PC-3 (cell line): ENCODE results near the gene SYT14. TPM values are rescaled to one million over a fixed set of nuclear protein-coding genes. Genes with fewer than 3 reads are reported as not detected.

Source experiments
- ATAC-seq: fragments of 200-7000 bp; cut with Tn5 transposase; 2 replicates; pipeline ENCODE4 v1.9.1; 2020; ENCODE audit warnings: mild to moderate bottlenecking, moderate library complexity
- BruUV-seq: library from RNA; stranded (reverse); fragments of 400-500 nt; replicated peaks from 2 replicates; lab custom pipeline; 2021; lab: Mats Ljungman, UMichigan
- CTCF ChIA-PET: fragments of 300-600 bp; sonication (Branson Sonifier 250); formaldehyde crosslinking; loops from one replicate; lab custom pipeline; 2022; ENCODE audit warnings: antibody characterized with exemption; lab: Charles Lee
- POLR2A ChIA-PET: fragments of 300-600 bp; sonication (Branson Sonifier 250); formaldehyde crosslinking; loops from one replicate; lab custom pipeline; 2022; ENCODE audit warnings: antibody characterized with exemption; ENCODE audit not compliant: unreplicated experiment; lab: Charles Lee
- DNase-seq: peaks from one replicate; pipeline ENCODE4 v3.0.0-alpha.2; 2015
- H2AFZ ChIP-seq: fragments of 300-600 bp; sonication (generic); 2 replicates; pipeline ENCODE4 v1.6.0; 2016; ENCODE audit warnings: antibody characterized with exemption, low read length
- H3F3A ChIP-seq: fragments of 300-600 bp; sonication (generic); one replicate; pipeline ENCODE4 v1.6.0; 2017; ENCODE audit warnings: antibody characterized with exemption, low read length, control low read depth, mild to moderate bottlenecking; ENCODE audit not compliant: unreplicated experiment
- H3K27ac ChIP-seq: fragments of 300-600 bp; sonication (generic); 2 replicates; pipeline ENCODE4 v1.5.1; 2016; ENCODE audit warnings: mild to moderate bottlenecking, low read length
- H3K27me3 ChIP-seq: fragments of 300-600 bp; sonication (generic); 2 replicates; pipeline ENCODE4 v1.6.1; 2016; ENCODE audit warnings: low read length, mixed read lengths
- H3K36me3 ChIP-seq: fragments of 300-600 bp; sonication (generic); 2 replicates; pipeline ENCODE4 v1.6.1; 2016; ENCODE audit warnings: low read depth, mixed run types, low read length, mixed read lengths
- H3K4me1 ChIP-seq: fragments of 300-600 bp; sonication (generic); 2 replicates; pipeline ENCODE4 v1.5.1; 2016; ENCODE audit warnings: low read length; ENCODE audit not compliant: insufficient read depth
- H3K4me2 ChIP-seq: fragments of 300-600 bp; sonication (generic); 2 replicates; pipeline ENCODE4 v1.6.0; 2016; ENCODE audit warnings: low read length
- H3K4me3 ChIP-seq: fragments of 300-600 bp; sonication (generic); 2 replicates; pipeline ENCODE4 v1.5.1; 2016; ENCODE audit warnings: mild to moderate bottlenecking, low read length, mixed read lengths
- H3K79me2 ChIP-seq: fragments of 300-600 bp; sonication (generic); 2 replicates; pipeline ENCODE4 v1.6.1; 2017; ENCODE audit warnings: low read length, mixed read lengths
- H3K9ac ChIP-seq: fragments of 300-600 bp; sonication (generic); 2 replicates; pipeline ENCODE4 v1.6.0; 2016; ENCODE audit warnings: mild to moderate bottlenecking, low read length
- H3K9me2 ChIP-seq: fragments of 300-600 bp; sonication (generic); replicated peaks from 2 replicates; pipeline ENCODE4 v1.6.1; 2016; ENCODE audit warnings: mixed run types, low read length, mixed read lengths
- H3K9me3 ChIP-seq: fragments of 300-600 bp; sonication (generic); 2 replicates; pipeline ENCODE4 v1.6.1; 2016; ENCODE audit warnings: low read length, mixed read lengths
- H4K20me1 ChIP-seq: fragments of 300-600 bp; sonication (generic); 2 replicates; pipeline ENCODE4 v1.6.1; 2016; ENCODE audit warnings: low read length, mixed read lengths
- CTCF ChIP-seq: fragments of 300-600 bp; sonication (generic); conservative IDR thresholded peaks from 2 replicates; pipeline ENCODE4 v1.5.1; 2017; ENCODE audit warnings: antibody characterized with exemption, low read depth, mild to moderate bottlenecking, low read length
- EZH2 ChIP-seq: fragments of 300-600 bp; sonication (generic); IDR thresholded peaks from one replicate; pipeline ENCODE4 v1.6.1; 2017; ENCODE audit warnings: antibody characterized with exemption, mild to moderate bottlenecking, low read length; ENCODE audit not compliant: unreplicated experiment
- EZH2phosphoT487 ChIP-seq: fragments of 300-600 bp; sonication (generic); IDR thresholded peaks from 2 replicates; pipeline ENCODE4 v1.6.1; 2018; ENCODE audit warnings: mild to moderate bottlenecking, antibody characterized with exemption, low read length, borderline replicate concordance
- intact Hi-C: fragments of 100-400 bp; cut with micrococcal nuclease; formaldehyde crosslinking; loops from 2 replicates; pipeline ENCODE4 v1.9.0; 2023
- total RNA-seq: library from RNA; depleted of rRNA; stranded (reverse); fragments of >200 nt; gene quantifications from 2 replicates; pipeline ENCODE4 v1.2.3, GENCODE V29; 2014

The SYT14 gene
- total RNA-seq, 1 experiment from 2014 or later: 5.2 TPM

DNA sequence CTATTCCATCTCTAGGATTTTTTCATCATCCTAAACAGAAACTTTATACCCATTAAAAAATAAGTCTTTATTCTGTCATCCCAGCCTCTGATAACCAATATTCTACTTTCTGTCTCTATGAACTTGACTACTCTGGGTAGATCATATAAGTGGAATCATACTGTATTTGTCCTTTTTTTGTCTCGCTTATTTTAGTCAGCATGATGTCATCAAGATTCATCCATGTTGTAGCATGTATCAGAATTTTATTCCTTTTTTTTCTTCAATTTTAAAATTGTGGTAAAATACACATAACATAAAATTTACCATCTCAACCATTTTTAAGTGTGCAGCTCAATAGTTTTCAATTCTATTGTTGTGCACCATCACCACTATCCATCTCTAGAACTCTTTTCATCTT, 90.0 kb downstream of the SYT14 start:
- Histone ChIP-seq H3K27me3 (no peaks in the 10 kb centered on the region), H3K9ac (no peak overlapping the region), H4K20me1 (no peaks in the 10 kb centered on the region), H3K79me2 (no peaks in the 10 kb centered on the region), H3K27ac (no peak overlapping the region), H2AFZ (no peak overlapping the region), H3K9me3 (no peaks in the 10 kb centered on the region), H3K9me2 (no peaks in the 10 kb centered on the region), H3F3A (no peaks in the 10 kb centered on the region), H3K36me3 (no peaks in the 10 kb centered on the region), H3K4me1 (no peaks in the 10 kb centered on the region), H3K4me2 (no peak overlapping the region), H3K4me3 (no peak overlapping the region)
- TF ChIP-seq EZH2phosphoT487 (no peak), CTCF (no peak), EZH2 (no peak)
- DNase-seq (no peak), ATAC-seq (no peak)
- intact Hi-C loops: loop anchor here (5.0 to 10.0 kb wide), 2 partner anchors 117 to 284 kb away; no protein-coding TSS in a partner anchor
- ChIA-PET POLR2A (no interaction called here), CTCF (no interaction called here)
- BruUV-seq: no TSS peak

DNA sequence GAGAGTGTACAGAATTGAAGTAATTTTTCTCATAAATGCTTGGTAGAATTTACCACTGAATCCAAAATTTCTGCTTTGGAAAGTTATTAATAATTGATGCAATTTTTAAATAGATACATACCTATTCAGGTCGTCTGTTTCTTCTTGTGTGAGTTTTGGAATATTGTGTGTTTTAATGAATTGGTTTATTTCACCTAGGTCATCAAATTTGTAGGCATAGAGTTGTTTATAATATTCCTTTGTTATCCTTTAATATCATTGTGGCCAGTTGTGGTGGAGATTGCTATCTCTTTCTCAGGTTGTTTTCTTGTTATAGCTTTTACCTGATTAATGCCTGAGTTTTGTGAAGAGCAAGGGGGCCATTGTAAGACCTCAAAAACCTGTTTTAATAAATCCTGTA, 93.5 kb downstream of the SYT14 start:
- no peak for DNase-seq
- intact Hi-C loops: no loop called here
- H3K79me2 ChIP-seq: no peaks in the 10 kb centered on the region
- ChIA-PET POLR2A (no interaction called here), CTCF (no interaction called here)
- no peaks in the 10 kb centered on the region for H3K36me3 ChIP-seq
- no peak overlapping the region for H3K4me3 ChIP-seq
- H3K9me3 ChIP-seq: no peaks in the 10 kb centered on the region
- H3K9ac ChIP-seq: no peak overlapping the region
- TF ChIP-seq EZH2 (no peak), CTCF (no peak), EZH2phosphoT487 (no peak)
- no peaks in the 10 kb centered on the region for H3K27me3 ChIP-seq
- H3F3A ChIP-seq: no peaks in the 10 kb centered on the region
- H4K20me1 ChIP-seq: no peaks in the 10 kb centered on the region
- no TSS peak for BruUV-seq
- H3K27ac ChIP-seq: no peak overlapping the region
- H3K9me2 ChIP-seq: no peaks in the 10 kb centered on the region
- ATAC-seq: no peak
- no peaks in the 10 kb centered on the region for H3K4me1 ChIP-seq
- H2AFZ ChIP-seq: no peak overlapping the region
- no peak overlapping the region for H3K4me2 ChIP-seq

DNA sequence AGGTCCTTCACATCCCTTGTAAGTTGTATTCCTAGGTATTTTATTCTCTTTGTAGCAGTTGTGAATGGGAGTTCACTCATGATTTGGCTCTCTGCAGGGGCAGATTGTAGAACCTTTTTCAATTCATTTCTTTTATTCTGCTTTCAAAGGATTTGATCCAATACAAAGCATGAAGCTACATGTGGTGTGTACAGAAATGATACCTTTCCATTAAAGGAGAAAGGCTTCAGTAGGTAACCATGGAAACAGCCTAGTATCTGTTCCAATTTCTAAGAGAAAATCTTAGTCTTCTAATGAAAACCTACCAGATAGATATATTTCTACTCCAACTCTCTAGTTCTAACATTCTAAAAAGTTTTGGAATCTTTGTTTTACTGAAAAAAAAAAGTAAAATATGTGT, 105.0 kb downstream of the SYT14 start:
- Histone ChIP-seq H3K27me3 (no peaks in the 10 kb centered on the region), H3K4me2 (no peak overlapping the region), H3K9me3 (no peaks in the 10 kb centered on the region), H3K4me1 (no peaks in the 10 kb centered on the region), H3K36me3 (no peaks in the 10 kb centered on the region), H3K4me3 (no peak overlapping the region), H4K20me1 (no peaks in the 10 kb centered on the region), H2AFZ (no peak overlapping the region), H3K9me2 (no peaks in the 10 kb centered on the region), H3F3A (no peaks in the 10 kb centered on the region), H3K9ac (no peak overlapping the region), H3K27ac (no peak overlapping the region), H3K79me2 (no peaks in the 10 kb centered on the region)
- TF ChIP-seq EZH2 (no peak), CTCF (no peak), EZH2phosphoT487 (no peak)
- ChIA-PET POLR2A (no interaction called here), CTCF (no interaction called here)
- DNase-seq (no peak), ATAC-seq (no peak)
- no TSS peak for BruUV-seq
- intact Hi-C loops: no loop called here
